Osteocyte (in vitro differentiated cells): Measurements from ENCODE around the gene ALDH3A2. TPM values are rescaled to one million over a fixed set of nuclear protein-coding genes. Genes with fewer than 3 reads are reported as not detected.
A peak's percentile ranks its signal among the peaks of the same experiment; 100 is the strongest.

Experiments used
- DNase-seq: peaks from one replicate; pipeline ENCODE4 v3.0.0; 2021; ENCODE audit warnings: mixed read lengths; ENCODE audit not compliant: unreplicated experiment; ENCODE audit errors: extremely low spot score
- H3K27ac Mint-ChIP-seq: one replicate; pipeline ENCODE4 v1.8.0; 2021; ENCODE audit warnings: mild to moderate bottlenecking, mixed read lengths; ENCODE audit not compliant: unreplicated experiment
- H3K27me3 Mint-ChIP-seq: one replicate; pipeline ENCODE4 v1.8.0; 2021; ENCODE audit warnings: mixed read lengths; ENCODE audit not compliant: unreplicated experiment
- H3K36me3 Mint-ChIP-seq: one replicate; pipeline ENCODE4 v1.8.0; 2021; ENCODE audit warnings: mixed read lengths; ENCODE audit not compliant: unreplicated experiment
- H3K4me1 Mint-ChIP-seq: one replicate; pipeline ENCODE4 v1.8.0; 2021; ENCODE audit warnings: mixed read lengths; ENCODE audit not compliant: unreplicated experiment
- H3K4me3 Mint-ChIP-seq: one replicate; pipeline ENCODE4 v1.8.0; 2021; ENCODE audit warnings: mild to moderate bottlenecking, moderate library complexity, mixed read lengths; ENCODE audit not compliant: unreplicated experiment
- H3K9me3 Mint-ChIP-seq: one replicate; pipeline ENCODE4 v1.8.0; 2021; ENCODE audit warnings: mixed read lengths; ENCODE audit not compliant: unreplicated experiment
- total RNA-seq: library from RNA; stranded (reverse); gene quantifications from 2 replicates; pipeline ENCODE4 v1.2.1, GENCODE V29; 2021
- TF ChIP-seq, protein P1 (sequence below): fragments of 200-600 bp; sonication (generic); IDR thresholded peaks from 2 replicates; pipeline ENCODE4 v1.5.0; 2021; ENCODE audit warnings: antibody characterized with exemption, mild to moderate bottlenecking, moderate library complexity

The ALDH3A2 gene
- total RNA-seq, 1 donor from 2014 or later, result 97.1 TPM

DNA sequence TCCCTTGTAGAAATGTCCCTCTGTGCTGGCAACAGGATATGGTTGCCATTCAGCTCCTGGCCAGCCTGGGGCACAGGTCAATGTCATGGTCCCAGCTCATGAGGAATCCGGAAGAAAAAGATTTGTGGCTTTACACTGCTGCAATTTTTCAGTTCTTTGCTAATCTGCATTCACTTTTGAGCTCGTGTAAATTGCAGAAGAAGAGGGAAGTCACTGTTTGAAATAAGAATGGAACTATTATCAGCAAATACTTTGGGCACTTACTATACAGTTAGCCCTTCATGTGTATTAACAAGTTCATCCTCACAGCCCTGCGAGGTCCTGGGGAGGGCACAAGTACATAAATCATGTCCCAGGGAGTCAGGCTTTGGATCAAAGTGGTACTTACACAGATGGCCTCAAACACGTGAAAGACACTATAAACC is 53.7 kb downstream of the ALDH3A2 start:
- TF ChIP-seq, protein P1, sequence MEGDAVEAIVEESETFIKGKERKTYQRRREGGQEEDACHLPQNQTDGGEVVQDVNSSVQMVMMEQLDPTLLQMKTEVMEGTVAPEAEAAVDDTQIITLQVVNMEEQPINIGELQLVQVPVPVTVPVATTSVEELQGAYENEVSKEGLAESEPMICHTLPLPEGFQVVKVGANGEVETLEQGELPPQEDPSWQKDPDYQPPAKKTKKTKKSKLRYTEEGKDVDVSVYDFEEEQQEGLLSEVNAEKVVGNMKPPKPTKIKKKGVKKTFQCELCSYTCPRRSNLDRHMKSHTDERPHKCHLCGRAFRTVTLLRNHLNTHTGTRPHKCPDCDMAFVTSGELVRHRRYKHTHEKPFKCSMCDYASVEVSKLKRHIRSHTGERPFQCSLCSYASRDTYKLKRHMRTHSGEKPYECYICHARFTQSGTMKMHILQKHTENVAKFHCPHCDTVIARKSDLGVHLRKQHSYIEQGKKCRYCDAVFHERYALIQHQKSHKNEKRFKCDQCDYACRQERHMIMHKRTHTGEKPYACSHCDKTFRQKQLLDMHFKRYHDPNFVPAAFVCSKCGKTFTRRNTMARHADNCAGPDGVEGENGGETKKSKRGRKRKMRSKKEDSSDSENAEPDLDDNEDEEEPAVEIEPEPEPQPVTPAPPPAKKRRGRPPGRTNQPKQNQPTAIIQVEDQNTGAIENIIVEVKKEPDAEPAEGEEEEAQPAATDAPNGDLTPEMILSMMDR, result no peak
- no peak overlapping the region for H3K4me3 Mint-ChIP-seq
- DNase-seq, result peak; percentile 46

DNA sequence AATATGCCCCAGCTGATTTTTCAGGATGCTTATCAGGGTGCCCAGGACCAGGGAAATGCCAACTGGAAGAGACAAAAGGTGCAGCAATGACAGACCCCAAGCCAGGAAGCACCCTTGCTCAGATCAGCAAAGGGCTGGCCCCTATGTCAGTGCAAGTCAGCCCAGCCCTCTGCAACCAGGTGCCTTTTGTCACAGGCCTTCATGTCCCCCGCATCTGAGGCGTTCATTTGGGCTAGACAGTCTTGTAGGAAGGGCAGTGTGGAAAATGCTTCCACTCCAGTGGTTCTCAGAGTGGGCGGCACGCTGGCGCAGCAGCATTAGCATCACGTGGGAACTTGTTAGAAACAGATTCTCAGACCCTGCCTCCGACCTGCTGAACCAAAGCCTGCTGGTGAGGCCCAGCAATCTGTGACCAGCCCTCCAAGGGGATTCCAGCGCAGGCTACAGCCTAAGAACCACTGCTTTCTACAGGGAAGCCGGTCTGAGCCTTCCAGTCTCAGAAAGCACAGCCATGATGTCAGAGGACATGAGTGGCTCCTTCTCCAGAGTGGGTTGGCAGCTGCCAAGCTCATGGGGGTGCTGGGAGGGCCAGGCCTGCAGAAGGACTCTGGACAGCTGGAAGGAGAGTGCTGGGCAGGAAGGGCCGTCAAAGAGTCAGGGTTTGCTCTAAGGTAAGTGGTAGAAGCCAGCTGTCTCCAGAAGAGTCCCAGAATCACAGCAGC is 54.7 kb downstream of the ALDH3A2 start:
- Mint-ChIP-seq H3K36me3 (no peaks in the 10 kb centered on the region), H3K4me3 (no peak overlapping the region), H3K27ac (no peak overlapping the region), H3K27me3 (no peaks in the 10 kb centered on the region), H3K4me1 (peaks cover 7% of the 10 kb centered on the region), H3K9me3 (no peaks in the 10 kb centered on the region)
- peak; percentile 64 for DNase-seq
- TF ChIP-seq, protein P1, result no peak

More for the DNA sequence above, 53.7 kb downstream of the ALDH3A2 start:
- Mint-ChIP-seq H3K27me3 (no peaks in the 10 kb centered on the region), H3K4me1 (peaks cover 7% of the 10 kb centered on the region), H3K27ac (no peak overlapping the region), H3K36me3 (no peaks in the 10 kb centered on the region), H3K9me3 (no peaks in the 10 kb centered on the region)

DNA sequence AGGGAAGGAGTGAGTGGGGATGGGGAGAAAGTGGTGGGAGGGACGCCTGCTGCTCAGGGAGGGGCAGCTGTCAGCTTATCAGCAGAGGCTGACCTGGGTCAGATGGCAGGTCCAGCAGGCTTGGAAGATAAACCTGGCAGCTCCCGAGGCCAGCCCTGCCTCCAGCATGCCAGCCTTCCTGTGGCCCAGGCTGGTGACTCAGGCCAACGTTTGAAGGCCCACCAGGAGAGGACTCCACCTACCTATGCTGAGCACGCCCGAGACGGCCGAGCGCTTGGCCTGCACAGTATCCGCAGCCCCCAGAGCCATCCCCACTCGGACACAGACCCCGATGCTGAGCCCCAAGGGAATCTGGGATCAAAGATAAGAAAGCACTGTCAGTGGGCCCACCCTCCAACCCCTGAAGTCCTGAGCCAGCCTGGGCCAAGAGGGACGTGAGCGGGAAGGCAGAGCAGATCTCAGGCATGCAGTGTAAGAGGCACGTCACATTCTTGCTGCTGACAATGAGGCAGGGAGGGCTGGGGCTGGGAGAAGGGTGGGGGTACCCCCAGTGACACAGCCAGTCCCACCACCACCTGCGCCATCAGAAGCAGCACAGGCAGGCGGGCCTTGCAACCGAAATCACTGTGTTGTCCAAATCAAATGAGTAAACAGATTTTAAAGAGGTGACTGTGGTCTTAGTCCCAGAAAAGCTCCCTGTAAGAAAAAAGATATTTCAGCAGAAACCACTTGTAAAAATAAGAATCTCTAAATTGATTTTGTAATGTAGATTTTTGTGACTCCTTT is 55.5 kb downstream of the ALDH3A2 start:
- TF ChIP-seq, protein P1, result no peak
- DNase-seq, result peak; percentile 76
- Mint-ChIP-seq H3K36me3 (no peaks in the 10 kb centered on the region), H3K4me1 (peaks cover 7% of the 10 kb centered on the region), H3K9me3 (no peaks in the 10 kb centered on the region), H3K27ac (no peak overlapping the region), H3K4me3 (no peak overlapping the region), H3K27me3 (no peaks in the 10 kb centered on the region)

DNA sequence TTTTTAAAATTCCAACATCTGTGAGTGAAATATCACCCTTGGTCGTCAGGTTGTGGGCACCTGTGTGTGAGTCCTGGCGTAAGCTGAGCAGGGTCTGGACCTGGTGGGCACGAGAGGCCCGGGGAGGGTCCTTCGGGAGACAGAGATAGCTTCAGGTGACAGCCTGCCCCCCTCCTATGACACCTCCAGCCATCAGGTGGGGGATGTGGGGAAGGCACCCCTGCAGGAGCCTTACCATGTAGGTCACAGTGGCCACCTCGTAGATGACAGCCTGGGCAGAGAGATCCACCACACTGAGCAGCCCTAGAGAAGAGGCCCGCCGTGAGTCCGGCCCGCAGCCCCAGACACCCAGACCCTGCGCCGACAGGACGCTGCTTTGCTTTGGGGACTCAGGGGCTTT is 56.6 kb downstream of the ALDH3A2 start:
- DNase-seq, result peak; percentile 63
- Mint-ChIP-seq H3K27ac (no peak overlapping the region), H3K4me3 (no peak overlapping the region), H3K9me3 (no peaks in the 10 kb centered on the region), H3K4me1 (peaks cover 7% of the 10 kb centered on the region), H3K36me3 (no peaks in the 10 kb centered on the region), H3K27me3 (no peaks in the 10 kb centered on the region)
- TF ChIP-seq, protein P1, result no peak
